T47D (cell line): ENCODE measurements around the gene CHAD.
"Not testable (repeated sequence)": the region's sequence is repeated elsewhere in the genome, so short reads cannot be mapped to it uniquely, and the experiment has no call there.

Source experiments
- DNase-seq, 2 experiments: peaks; one replicate each; pipeline versions ENCODE4 v3.0.0 to v3.0.0-alpha.2; 2011 to 2012; ENCODE audit warnings: low read depth in 1 of 2, low spot score in 1 of 2
- JUND ChIP-seq: IDR thresholded peaks from 2 replicates; pipeline ENCODE4 v1.6.1; 2012; ENCODE audit warnings: low read depth
- in situ Hi-C: cut with HindIII; loops from 2 replicates; pipeline ENCODE4 v1.10.0; 2016; ENCODE audit warnings: low sequenced_read_pairs, low pct_unique_long_range_greater_than_20kb

Gene CHAD

GRCh38 chr17:50476545-50477315 is 8.1 kb upstream of the CHAD start:
- TF ChIP-seq JUND, result no peak
- in situ Hi-C loops, result no loop called here
- no peak for DNase-seq

- DNase-seq, in situ Hi-C loops: not testable (repeated sequence)
Observed at GRCh38 chr17:50475775-50476544, 7.3 kb upstream of the CHAD start.

GRCh38 chr17:50475362-50475761 is 6.7 kb upstream of the CHAD start:
- in situ Hi-C loops, result no loop called here
- no peak for DNase-seq
- TF ChIP-seq JUND, result no peak

DNA sequence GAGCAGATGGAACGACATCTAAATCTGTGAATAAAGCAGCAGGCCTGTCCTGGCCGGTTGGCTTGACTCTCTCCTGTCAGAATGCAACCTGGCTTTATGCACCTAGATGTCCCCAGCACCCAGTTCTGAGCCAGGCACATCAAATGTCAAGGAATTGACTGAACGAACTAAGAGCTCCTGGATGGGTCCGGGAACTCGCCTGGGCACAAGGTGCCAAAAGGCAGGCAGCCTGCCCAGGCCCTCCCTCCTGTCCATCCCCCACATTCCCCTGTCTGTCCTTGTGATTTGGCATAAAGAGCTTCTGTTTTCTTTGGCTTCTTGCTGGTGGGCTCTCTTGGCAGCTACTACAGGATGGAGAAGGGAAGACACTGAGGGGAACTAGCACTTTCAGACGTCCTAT is 5.8 kb upstream of the CHAD start:
- in situ Hi-C loops, result no loop called here
- no peak for TF ChIP-seq JUND
- no peak for DNase-seq

DNA sequence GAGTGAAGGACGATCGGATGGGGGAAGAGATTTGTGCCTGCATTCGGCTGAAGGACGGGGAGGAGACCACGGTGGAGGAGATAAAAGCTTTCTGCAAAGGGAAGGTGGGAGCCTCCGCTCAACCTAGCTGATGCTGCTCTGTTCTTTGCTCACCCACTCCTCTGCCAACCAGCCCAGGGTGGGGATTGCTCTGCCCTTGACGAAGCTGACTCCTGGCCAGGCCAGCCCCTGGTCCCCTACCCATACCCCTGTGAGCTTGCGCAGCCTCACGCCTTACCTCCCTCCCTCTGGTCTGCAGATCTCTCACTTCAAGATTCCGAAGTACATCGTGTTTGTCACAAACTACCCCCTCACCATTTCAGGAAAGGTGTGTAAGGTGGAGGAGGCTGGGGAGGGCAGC is 5.2 kb upstream of the CHAD start:
- no peak for TF ChIP-seq JUND
- no peak for DNase-seq
- in situ Hi-C loops, result no loop called here

DNA sequence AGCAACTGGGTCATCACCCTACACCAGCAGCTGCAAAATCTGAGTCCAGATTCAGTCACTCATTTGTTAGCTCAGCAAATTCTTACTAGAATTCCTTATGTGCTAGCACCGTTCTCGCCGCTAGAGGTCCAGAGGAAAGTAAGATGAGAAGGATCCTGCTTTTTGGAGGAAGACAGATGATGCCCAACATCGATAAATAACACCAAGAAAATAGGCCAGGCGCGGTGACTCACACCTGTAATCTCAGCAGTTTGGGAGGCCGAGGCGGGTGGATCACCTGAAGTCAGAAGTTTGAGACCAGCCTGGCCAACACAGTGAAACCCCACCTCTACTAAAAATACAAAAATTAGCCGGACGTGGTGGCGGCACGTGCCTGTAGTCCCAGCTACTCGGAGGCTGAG is 4.1 kb upstream of the CHAD start:
- in situ Hi-C loops, result not testable (repeated sequence)
- peak in 1 of 2 experiments; percentile 71 for DNase-seq

- in situ Hi-C loops, result no loop called here
- no peak for TF ChIP-seq JUND
- no peak for DNase-seq
Observed at GRCh38 chr17:50472286-50472685, 3.6 kb upstream of the CHAD start.

- in situ Hi-C loops, result no loop called here
- DNase-seq, result no peak
- no peak for TF ChIP-seq JUND
Observed at GRCh38 chr17:50471009-50471905, 2.6 kb upstream of the CHAD start.

DNA sequence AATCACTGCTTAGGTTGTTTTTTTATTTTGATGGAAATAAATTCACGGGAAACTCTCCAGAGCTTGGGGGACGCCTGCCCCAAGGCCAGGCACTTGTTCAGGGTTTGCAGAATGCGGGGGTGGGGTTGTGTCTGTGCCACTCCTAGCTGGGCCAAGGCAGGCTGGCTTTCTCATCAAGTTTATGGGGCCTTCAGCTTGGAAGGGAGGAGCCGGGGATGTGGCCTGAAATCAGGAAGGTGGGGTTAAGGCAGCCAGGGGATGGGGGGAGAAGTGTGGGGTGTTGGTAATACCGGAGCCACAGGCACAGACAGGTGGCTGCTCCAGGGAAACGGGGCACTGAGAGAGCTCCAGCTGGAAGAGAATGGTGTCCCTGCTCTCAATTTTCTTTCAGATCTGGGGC is 1.7 kb upstream of the CHAD start:
- in situ Hi-C loops, result no loop called here
- no peak for DNase-seq
- TF ChIP-seq JUND, result no peak

DNA sequence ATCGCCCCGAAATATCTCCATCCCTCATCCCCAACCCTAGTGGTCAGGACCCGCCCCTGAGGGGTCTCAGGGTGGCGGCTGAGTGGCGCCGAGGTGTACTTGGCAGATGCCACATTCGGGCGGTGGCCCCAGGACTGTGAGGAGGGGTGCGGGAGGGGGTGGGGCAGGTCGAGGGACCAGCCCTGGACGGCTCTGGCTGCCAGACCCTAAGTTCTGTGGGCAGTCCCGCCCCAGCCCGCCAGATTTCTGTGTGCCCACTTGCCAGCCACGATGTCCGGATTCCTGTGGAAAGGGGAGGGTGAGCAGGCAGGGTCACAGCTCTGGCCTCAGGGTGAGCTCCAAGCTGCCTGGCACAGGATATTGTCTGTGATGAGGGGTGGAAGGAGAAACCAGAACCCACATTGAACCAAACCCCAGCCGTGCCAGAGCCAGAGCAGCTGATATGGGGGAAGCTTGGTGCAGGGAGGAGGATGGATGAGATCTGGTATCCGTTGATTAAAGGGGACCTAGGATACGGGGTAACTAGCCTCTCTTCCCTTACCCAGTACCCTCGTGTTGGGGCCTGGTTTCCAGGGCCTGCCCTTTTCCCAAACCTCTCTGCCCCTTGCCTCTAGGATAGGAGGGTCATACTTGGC is 1.1 kb upstream of the CHAD start:
- no peak for TF ChIP-seq JUND
- DNase-seq, result no peak
- in situ Hi-C loops, result no loop called here

- in situ Hi-C loops, result no loop called here
- TF ChIP-seq JUND, result no peak
- DNase-seq, result no peak
Observed at GRCh38 chr17:50469208-50469605, 527 bp upstream of the CHAD start.

DNA sequence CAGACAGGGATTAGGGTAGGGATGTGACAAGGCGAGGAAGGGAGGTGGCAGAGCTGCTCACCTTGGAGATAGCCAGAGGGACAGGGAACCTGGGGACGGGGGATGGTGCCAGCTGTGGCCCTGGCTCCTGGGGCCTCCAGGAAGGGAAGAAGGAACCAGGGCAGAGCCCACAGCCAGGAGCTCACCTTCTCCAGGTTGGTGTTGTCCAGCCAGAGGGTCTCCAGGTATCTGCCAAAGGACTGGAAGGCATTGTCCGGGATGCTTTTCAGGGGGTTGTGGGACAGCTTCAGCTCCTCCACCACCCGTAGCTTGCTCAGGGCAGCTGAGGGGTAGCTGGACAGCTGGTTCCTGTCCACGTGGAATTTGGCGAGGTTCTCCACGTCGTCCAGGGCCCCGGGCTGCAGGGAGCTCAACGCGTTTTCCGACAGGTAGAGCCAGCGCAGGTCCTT is 801 bp downstream of the CHAD start:
- no peak for TF ChIP-seq JUND
- in situ Hi-C loops, result no loop called here
- no peak for DNase-seq
